IMR-90 (cell line): Measurements from ENCODE around the gene HSPH1. TPM values are rescaled to one million over a fixed set of nuclear protein-coding genes. Genes with fewer than 3 reads are reported as not detected.

ENCODE experiments used
- ATAC-seq: fragments of 200-7000 bp; cut with Tn5 transposase; 2 replicates; pipeline ENCODE4 v1.9.1; 2020; ENCODE audit warnings: low read depth, mild to moderate bottlenecking, moderate library complexity
- BruUV-seq: library from RNA; stranded (reverse); fragments of 400-500 nt; replicated peaks from 2 replicates; lab custom pipeline; 2021; lab: Mats Ljungman, UMichigan
- CTCF ChIA-PET: fragments of 300-600 bp; formaldehyde crosslinking; extraction: SDS; loops from one replicate; lab custom pipeline; 2021; ENCODE audit warnings: antibody characterized with exemption; lab: Yijun Ruan, JAX
- POLR2A ChIA-PET: fragments of 300-600 bp; sonication (Branson Sonifier 250); formaldehyde crosslinking; loops from one replicate; lab custom pipeline; 2022; ENCODE audit warnings: antibody characterized with exemption; ENCODE audit not compliant: unreplicated experiment; lab: Charles Lee
- DNase-seq: peaks from one replicate; pipeline ENCODE4 v3.0.0; 2013
- H2AFZ ChIP-seq: replicated peaks from 2 replicates; pipeline ENCODE3; 2013; ENCODE audit warnings: low read length, mild to moderate bottlenecking; ENCODE audit not compliant: poor library complexity
- H2AK5ac ChIP-seq: 2 replicates; pipeline ENCODE4 v1.6.1; 2013; ENCODE audit warnings: low read depth, low read length, inconsistent platforms
- H2AK9ac ChIP-seq: replicated peaks from 2 replicates; pipeline ENCODE3; 2013; ENCODE audit warnings: mild to moderate bottlenecking, low read depth, low read length, moderate library complexity; ENCODE audit not compliant: poor library complexity
- H2BK120ac ChIP-seq: 2 replicates; pipeline ENCODE4 v1.6.1; 2013; ENCODE audit warnings: low read depth, low read length, inconsistent platforms
- H2BK15ac ChIP-seq: 3 replicates; pipeline ENCODE4 v1.6.1; 2013; ENCODE audit warnings: low read depth, low read length, inconsistent platforms
- H2BK20ac ChIP-seq: 2 replicates; pipeline ENCODE4 v1.6.1; 2013; ENCODE audit warnings: low read depth, mild to moderate bottlenecking, inconsistent platforms, low read length, moderate library complexity
- H2BK5ac ChIP-seq: 2 replicates; pipeline ENCODE4 v1.6.1; 2013; ENCODE audit warnings: mild to moderate bottlenecking, low read depth, low read length, inconsistent platforms; ENCODE audit not compliant: poor library complexity, severe bottlenecking
- H3K14ac ChIP-seq: replicated peaks from 2 replicates; pipeline ENCODE4 v1.6.1; 2013; ENCODE audit warnings: low read depth, low read length, inconsistent platforms
- H3K18ac ChIP-seq: 2 replicates; pipeline ENCODE4 v1.6.1; 2013; ENCODE audit warnings: low read depth, low read length, control low read depth
- H3K23ac ChIP-seq: 2 replicates; pipeline ENCODE4 v1.6.1; 2013; ENCODE audit warnings: low read depth, low read length, inconsistent platforms
- H3K27ac ChIP-seq: 2 replicates; pipeline ENCODE4 v1.5.1; 2013; ENCODE audit warnings: mild to moderate bottlenecking, control low read depth, low read length; ENCODE audit not compliant: insufficient read depth
- H3K27me3 ChIP-seq: 2 replicates; pipeline ENCODE4 v1.6.1; 2013; ENCODE audit warnings: low read length; ENCODE audit not compliant: control insufficient read depth, insufficient read depth
- H3K36me3 ChIP-seq: 2 replicates; pipeline ENCODE4 v1.6.1; 2013; ENCODE audit warnings: low read length, mixed read lengths; ENCODE audit not compliant: control insufficient read depth, insufficient read depth
- H3K4ac ChIP-seq: 2 replicates; pipeline ENCODE4 v1.6.1; 2013; ENCODE audit warnings: low read depth, low read length, inconsistent platforms
- H3K4me1 ChIP-seq: 2 replicates; pipeline ENCODE4 v1.6.1; 2013; ENCODE audit warnings: low read length, mixed read lengths; ENCODE audit not compliant: control insufficient read depth, insufficient read depth
- H3K4me2 ChIP-seq: 2 replicates; pipeline ENCODE4 v1.6.1; 2013; ENCODE audit warnings: low read depth, mild to moderate bottlenecking, control low read depth, low read length, moderate library complexity
- H3K4me3 ChIP-seq: 2 replicates; pipeline ENCODE4 v1.5.1; 2013; ENCODE audit warnings: low read depth, mild to moderate bottlenecking, control low read depth, low read length, moderate library complexity; ENCODE audit not compliant: insufficient read depth
- H3K56ac ChIP-seq: 2 replicates; pipeline ENCODE4 v1.6.1; 2013; ENCODE audit warnings: low read length, inconsistent platforms; ENCODE audit not compliant: insufficient read depth; ENCODE audit errors: extremely low read depth
- H3K79me1 ChIP-seq, 2 experiments: 2 replicates each; pipeline ENCODE4 v1.6.1; 2013; ENCODE audit warnings: low read length in 2 of 2, inconsistent platforms in 1 of 2, low read depth in 1 of 2
- H3K9ac ChIP-seq: 2 replicates; pipeline ENCODE4 v1.6.1; 2013; ENCODE audit warnings: low read depth, low read length, control low read depth
- H3K9me1 ChIP-seq: 2 replicates; pipeline ENCODE4 v1.6.1; 2013; ENCODE audit warnings: low read length, inconsistent platforms; ENCODE audit not compliant: insufficient read depth
- H3K9me3 ChIP-seq: 2 replicates; pipeline ENCODE4 v1.6.1; 2013; ENCODE audit warnings: low read length; ENCODE audit not compliant: control insufficient read depth, insufficient read depth
- H4K20me1 ChIP-seq: 2 replicates; pipeline ENCODE4 v1.6.1; 2013; ENCODE audit warnings: low read length, inconsistent platforms; ENCODE audit not compliant: insufficient read depth
- H4K5ac ChIP-seq: 2 replicates; pipeline ENCODE4 v1.6.1; 2013; ENCODE audit warnings: mild to moderate bottlenecking, low read depth, low read length, control low read depth
- H4K8ac ChIP-seq, 2 experiments: 2 replicates each; pipeline ENCODE4 v1.6.1; 2013; ENCODE audit warnings: low read depth in 2 of 2, low read length in 2 of 2, control low read depth in 1 of 2, inconsistent platforms in 1 of 2
- H4K91ac ChIP-seq: 2 replicates; pipeline ENCODE4 v1.6.1; 2013; ENCODE audit warnings: low read depth, low read length, inconsistent platforms; ENCODE audit not compliant: insufficient read depth
- MAZ ChIP-seq: IDR thresholded peaks from 2 replicates; pipeline ENCODE4 v1.6.1; 2012; ENCODE audit warnings: low read depth, mild to moderate bottlenecking, low read length, improper control_type of control experiment, moderate library complexity, borderline replicate concordance
- RCOR1 ChIP-seq: IDR thresholded peaks from 2 replicates; pipeline ENCODE4 v1.6.1; 2012; ENCODE audit warnings: mild to moderate bottlenecking, low read length, improper control_type of control experiment; ENCODE audit not compliant: insufficient replicate concordance
- SMC3 ChIP-seq: fragments of 150-350 bp; IDR thresholded peaks from 2 replicates; pipeline ENCODE4 v1.6.1; 2016; ENCODE audit warnings: low read depth, mild to moderate bottlenecking, antibody characterized with exemption, low read length, moderate library complexity
- WGBS, 2 experiments: methylation state at CpG; one replicate each; pipeline versions ENCODE4 v1.1.5 to v1.1.7; 2013; ENCODE audit warnings: missing lambda C conversion rate in 2 of 2; ENCODE audit not compliant: insufficient read length in 1 of 2; ENCODE audit errors: extremely low coverage in 2 of 2; 5-methylcytosine and 5-hydroxymethylcytosine counted together
- dilution Hi-C: fragments of 300-500 bp; cut with HindIII; formaldehyde crosslinking; loops from one replicate; pipeline ENCODE4 v1.14.3; 2018; ENCODE audit warnings: low sequenced_read_pairs; ENCODE audit not compliant: unreplicated experiment
- in situ Hi-C: fragments of 300-500 bp; cut with MboI; formaldehyde crosslinking; loops from 3 replicates; pipeline ENCODE4 v1.14.3; 2019; ENCODE audit warnings: low sequenced_read_pairs, inconsistent platforms, mixed read lengths
- intact Hi-C: fragments of 100-400 bp; cut with micrococcal nuclease; formaldehyde crosslinking; loops from 2 replicates; pipeline ENCODE4 v1.10.0; 2022
- polyA plus RNA-seq, 3 experiments: library from polyadenylated mRNA; depleted of rRNA; stranded (reverse); fragments of >200 nt; gene quantifications; 2 replicates each; pipeline ENCODE4 v1.2.3, GENCODE V29; 2012; ENCODE audit warnings: low replicate concordance in 1 of 3
- total RNA-seq: library from RNA; depleted of rRNA; stranded (reverse); fragments of >200 nt; gene quantifications from 2 replicates; pipeline ENCODE4 v1.2.3, GENCODE V29; 2012
- TF ChIP-seq, protein P1 (sequence below): fragments of 150-350 bp; IDR thresholded peaks from 2 replicates; pipeline ENCODE4 v1.6.1; 2016; ENCODE audit warnings: low read depth, mild to moderate bottlenecking, low read length, moderate library complexity, borderline replicate concordance
- TF ChIP-seq, protein P2 (sequence below): conservative IDR thresholded peaks from 2 replicates; pipeline ENCODE4 v1.5.1; 2012; ENCODE audit warnings: mild to moderate bottlenecking, low read depth, low read length, improper control_type of control experiment

The HSPH1 gene
- total and polyA plus RNA-seq, 2 of the 4 experiments (the other 2 are of a cell fraction): 36.8 to 40.3 TPM

DNA sequence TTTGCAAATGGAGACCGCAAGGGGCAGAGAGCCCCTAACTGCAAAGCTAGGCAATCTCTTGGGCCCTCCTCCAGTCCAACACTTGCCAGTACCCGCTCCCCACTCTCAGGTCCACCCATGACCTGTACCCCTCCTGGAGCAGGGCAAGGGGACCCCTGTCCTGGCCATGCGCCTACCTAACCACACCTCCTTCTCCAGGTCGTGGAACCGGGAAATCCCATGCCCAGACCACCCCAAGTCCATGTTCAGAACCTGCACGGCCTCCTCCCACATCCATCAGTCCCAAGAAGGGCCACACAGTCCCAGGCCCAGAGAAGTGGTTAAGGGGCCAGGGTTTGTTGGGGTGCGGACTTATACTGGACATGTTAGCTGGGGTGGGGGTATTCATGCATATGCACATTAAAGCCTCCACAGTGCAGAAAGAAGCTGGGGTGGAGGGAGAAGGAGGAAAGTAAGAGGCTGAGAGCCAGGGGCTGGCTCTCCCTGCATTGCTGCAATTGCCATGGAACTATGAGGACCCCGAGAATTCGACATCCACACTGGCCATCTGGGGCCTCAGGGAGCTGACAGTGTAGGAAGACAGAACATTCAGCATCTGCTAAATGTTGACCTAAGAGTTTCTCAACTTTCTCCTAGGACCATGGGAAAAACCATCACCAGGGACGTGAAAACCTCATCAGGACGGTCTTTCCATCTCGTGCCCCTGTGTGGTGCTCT, 39.0 kb downstream of the HSPH1 start:
- no peak overlapping the region for H2BK5ac ChIP-seq
- H3K4me2 ChIP-seq: no peak overlapping the region
- ATAC-seq (no peak), DNase-seq (no peak)
- H3K14ac ChIP-seq: no peak overlapping the region
- H3K56ac ChIP-seq: no peak overlapping the region
- H2AFZ ChIP-seq: no peak overlapping the region
- no peak overlapping the region for H4K91ac ChIP-seq
- intact Hi-C loops: no loop called here
- no peak overlapping the region for H4K5ac ChIP-seq
- no peaks in the 10 kb centered on the region for H3K36me3 ChIP-seq
- H2AK5ac ChIP-seq: no peak overlapping the region
- POLR2A ChIA-PET: no interaction called here
- H4K8ac ChIP-seq: no peak overlapping the region
- in situ Hi-C loops: no loop called here
- H3K27ac ChIP-seq: no peak overlapping the region
- H3K9ac ChIP-seq: no peak overlapping the region
- H2BK120ac ChIP-seq: no peak overlapping the region
- 78% methylated on average over 3 of the region's 12 CpGs; no CpG with 5 or more reads in 1 of the 2 experiments for WGBS, 2 experiments
- H2BK20ac ChIP-seq: no peak overlapping the region
- no peak overlapping the region for H3K23ac ChIP-seq
- H3K9me3 ChIP-seq: peaks cover 6% of the 10 kb centered on the region
- dilution Hi-C loops: no loop called here
- H3K79me1 ChIP-seq: no peaks in the 10 kb centered on the region
- H4K20me1 ChIP-seq: no peaks in the 10 kb centered on the region
- TF ChIP-seq SMC3 (no peak), MAZ (no peak), RCOR1 (no peak)
- TF ChIP-seq, protein P1, sequence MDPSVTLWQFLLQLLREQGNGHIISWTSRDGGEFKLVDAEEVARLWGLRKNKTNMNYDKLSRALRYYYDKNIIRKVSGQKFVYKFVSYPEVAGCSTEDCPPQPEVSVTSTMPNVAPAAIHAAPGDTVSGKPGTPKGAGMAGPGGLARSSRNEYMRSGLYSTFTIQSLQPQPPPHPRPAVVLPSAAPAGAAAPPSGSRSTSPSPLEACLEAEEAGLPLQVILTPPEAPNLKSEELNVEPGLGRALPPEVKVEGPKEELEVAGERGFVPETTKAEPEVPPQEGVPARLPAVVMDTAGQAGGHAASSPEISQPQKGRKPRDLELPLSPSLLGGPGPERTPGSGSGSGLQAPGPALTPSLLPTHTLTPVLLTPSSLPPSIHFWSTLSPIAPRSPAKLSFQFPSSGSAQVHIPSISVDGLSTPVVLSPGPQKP: no peak
- TF ChIP-seq, protein P2, sequence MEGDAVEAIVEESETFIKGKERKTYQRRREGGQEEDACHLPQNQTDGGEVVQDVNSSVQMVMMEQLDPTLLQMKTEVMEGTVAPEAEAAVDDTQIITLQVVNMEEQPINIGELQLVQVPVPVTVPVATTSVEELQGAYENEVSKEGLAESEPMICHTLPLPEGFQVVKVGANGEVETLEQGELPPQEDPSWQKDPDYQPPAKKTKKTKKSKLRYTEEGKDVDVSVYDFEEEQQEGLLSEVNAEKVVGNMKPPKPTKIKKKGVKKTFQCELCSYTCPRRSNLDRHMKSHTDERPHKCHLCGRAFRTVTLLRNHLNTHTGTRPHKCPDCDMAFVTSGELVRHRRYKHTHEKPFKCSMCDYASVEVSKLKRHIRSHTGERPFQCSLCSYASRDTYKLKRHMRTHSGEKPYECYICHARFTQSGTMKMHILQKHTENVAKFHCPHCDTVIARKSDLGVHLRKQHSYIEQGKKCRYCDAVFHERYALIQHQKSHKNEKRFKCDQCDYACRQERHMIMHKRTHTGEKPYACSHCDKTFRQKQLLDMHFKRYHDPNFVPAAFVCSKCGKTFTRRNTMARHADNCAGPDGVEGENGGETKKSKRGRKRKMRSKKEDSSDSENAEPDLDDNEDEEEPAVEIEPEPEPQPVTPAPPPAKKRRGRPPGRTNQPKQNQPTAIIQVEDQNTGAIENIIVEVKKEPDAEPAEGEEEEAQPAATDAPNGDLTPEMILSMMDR: no peak
- CTCF ChIA-PET: no interaction called here
- no peaks in the 10 kb centered on the region for H3K9me1 ChIP-seq
- H3K4ac ChIP-seq: no peak overlapping the region
- H3K27me3 ChIP-seq: peaks cover 80% of the 10 kb centered on the region
- no peak overlapping the region for H2AK9ac ChIP-seq
- no peak overlapping the region for H2BK15ac ChIP-seq
- H3K4me3 ChIP-seq: no peak overlapping the region
- BruUV-seq: no TSS peak
- H3K4me1 ChIP-seq: no peaks in the 10 kb centered on the region; the same call in 1 of the 2 replicates
- no peak overlapping the region for H3K18ac ChIP-seq
